Transverse colon (tissue), 4 donors: ENCODE results near the gene RAD23B.

Experiments
- EP300 ChIP-seq: sonication (generic); formaldehyde crosslinking; IDR thresholded peaks from one replicate; pipeline ENCODE4 v1.6.1; 2017; ENCODE audit warnings: antibody characterized with exemption, low read depth
- POLR2A ChIP-seq: fragments of 450-650 bp; IDR thresholded peaks from one replicate; pipeline ENCODE4 v1.6.1; 2016; ENCODE audit warnings: antibody characterized with exemption, mild to moderate bottlenecking, moderate library complexity
- POLR2AphosphoS5 ChIP-seq, 3 donors: sonication (generic); formaldehyde crosslinking; IDR thresholded peaks; one replicate each; pipeline ENCODE4 v1.6.1; 2016; ENCODE audit warnings: antibody characterized with exemption in 3 of 3
- TF ChIP-seq, protein P1 (sequence below), 5 experiments: fragments of 200-600 bp in 3 of 5; fragments of 450-650 bp in 2 of 5; sonication (generic) in 3 of 5; IDR thresholded peaks; 1 replicate in 2 of 5; 2 replicates in 3 of 5; pipeline ENCODE4 v1.5.1; 2016 to 2017; ENCODE audit warnings: antibody characterized with exemption in 5 of 5, inconsistent platforms in 3 of 5, mild to moderate bottlenecking in 2 of 5, moderate library complexity in 1 of 5

DNA sequence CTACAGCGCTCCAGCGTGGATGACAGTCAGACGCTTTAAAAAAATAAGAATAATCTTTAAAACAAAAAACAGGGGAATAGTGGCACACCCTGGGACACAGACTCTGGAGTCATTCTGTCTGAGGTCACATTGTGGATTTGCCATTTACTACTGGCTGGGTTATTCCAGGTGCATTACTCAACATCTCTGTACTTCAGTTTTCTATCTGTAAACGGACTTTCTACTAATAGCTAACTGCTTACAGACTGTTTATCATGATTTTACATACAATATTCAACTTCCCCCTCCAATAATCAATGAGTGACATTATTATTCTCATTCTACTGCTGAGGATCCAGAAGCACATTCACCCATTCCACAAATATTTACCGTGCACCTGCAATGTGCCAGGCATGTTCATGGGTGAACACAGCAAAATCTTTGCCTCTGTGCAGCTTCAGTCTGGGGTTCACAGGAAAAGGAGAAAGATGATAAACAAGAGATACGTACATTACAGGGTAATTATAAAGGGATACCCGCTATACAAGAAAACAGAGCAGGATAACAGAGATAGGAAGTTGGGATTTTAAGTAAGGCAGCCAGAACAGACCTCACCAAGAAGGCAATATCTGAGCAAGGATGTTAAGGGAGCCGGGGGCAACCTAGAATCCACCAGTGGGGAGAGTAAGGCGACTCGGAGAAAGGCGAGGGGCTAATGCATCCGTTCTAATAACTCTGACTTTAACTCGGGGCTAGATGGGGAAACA is 984 bp upstream of the RAD23B start:
- TF ChIP-seq POLR2A (no peak), POLR2AphosphoS5 (IDR thresholded peaks at IDR 0.05) (no peak), EP300 (no peak)
- TF ChIP-seq, protein P1, sequence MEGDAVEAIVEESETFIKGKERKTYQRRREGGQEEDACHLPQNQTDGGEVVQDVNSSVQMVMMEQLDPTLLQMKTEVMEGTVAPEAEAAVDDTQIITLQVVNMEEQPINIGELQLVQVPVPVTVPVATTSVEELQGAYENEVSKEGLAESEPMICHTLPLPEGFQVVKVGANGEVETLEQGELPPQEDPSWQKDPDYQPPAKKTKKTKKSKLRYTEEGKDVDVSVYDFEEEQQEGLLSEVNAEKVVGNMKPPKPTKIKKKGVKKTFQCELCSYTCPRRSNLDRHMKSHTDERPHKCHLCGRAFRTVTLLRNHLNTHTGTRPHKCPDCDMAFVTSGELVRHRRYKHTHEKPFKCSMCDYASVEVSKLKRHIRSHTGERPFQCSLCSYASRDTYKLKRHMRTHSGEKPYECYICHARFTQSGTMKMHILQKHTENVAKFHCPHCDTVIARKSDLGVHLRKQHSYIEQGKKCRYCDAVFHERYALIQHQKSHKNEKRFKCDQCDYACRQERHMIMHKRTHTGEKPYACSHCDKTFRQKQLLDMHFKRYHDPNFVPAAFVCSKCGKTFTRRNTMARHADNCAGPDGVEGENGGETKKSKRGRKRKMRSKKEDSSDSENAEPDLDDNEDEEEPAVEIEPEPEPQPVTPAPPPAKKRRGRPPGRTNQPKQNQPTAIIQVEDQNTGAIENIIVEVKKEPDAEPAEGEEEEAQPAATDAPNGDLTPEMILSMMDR (IDR thresholded peaks at IDR 0.05), result no peak
